HepG2 (cell line): ENCODE measurements around the gene RGS14. TPM values are rescaled to one million over a fixed set of nuclear protein-coding genes. Genes with fewer than 3 reads are reported as not detected.

Experiments used
- CBFB ChIP-seq: sonication (generic); formaldehyde crosslinking; IDR thresholded peaks from 2 replicates; pipeline ENCODE4 v1.4.0; 2020; ENCODE audit warnings: missing genetic modification reagents
- FOXJ3 ChIP-seq: sonication (generic); formaldehyde crosslinking; IDR thresholded peaks from 2 replicates; pipeline ENCODE4 v1.4.0; 2020; ENCODE audit warnings: missing genetic modification reagents, mild to moderate bottlenecking, borderline replicate concordance
- HOXA3 ChIP-seq: sonication (generic); formaldehyde crosslinking; IDR thresholded peaks from 2 replicates; pipeline ENCODE4 v1.5.0; 2020; ENCODE audit warnings: missing genetic modification reagents
- MBD4 ChIP-seq: IDR thresholded peaks from 2 replicates; pipeline ENCODE4 v1.6.1; 2012; ENCODE audit warnings: low read length, inconsistent platforms, borderline replicate concordance
- MXI1 ChIP-seq: IDR thresholded peaks from 3 replicates; pipeline ENCODE4 v1.6.1; 2012; ENCODE audit warnings: low read depth, low read length, inconsistent platforms, borderline replicate concordance
- MZF1 ChIP-seq: sonication (generic); formaldehyde crosslinking; IDR thresholded peaks from 2 replicates; pipeline ENCODE4 v1.8.1; 2023; ENCODE audit warnings: mild to moderate bottlenecking, missing genetic modification reagents, borderline replicate concordance
- RXRA ChIP-seq: sonication (generic); formaldehyde crosslinking; IDR thresholded peaks from 2 replicates; pipeline ENCODE4 v1.5.1; 2020; ENCODE audit warnings: missing genetic modification reagents
- ZFP41 ChIP-seq: sonication (generic); formaldehyde crosslinking; IDR thresholded peaks from 2 replicates; pipeline ENCODE4 v1.4.0; 2020; ENCODE audit warnings: mild to moderate bottlenecking, missing genetic modification reagents, borderline replicate concordance
- ZKSCAN1 ChIP-seq: fragments of 150-350 bp; IDR thresholded peaks from 2 replicates; pipeline ENCODE4 v1.6.1; 2014; ENCODE audit warnings: low read length
- ZMYM4 ChIP-seq: sonication (generic); formaldehyde crosslinking; IDR thresholded peaks from 2 replicates; pipeline ENCODE4 v1.8.1; 2023; ENCODE audit warnings: mild to moderate bottlenecking, missing genetic modification reagents
- ZNF296 ChIP-seq: sonication (generic); formaldehyde crosslinking; conservative IDR thresholded peaks from 2 replicates; pipeline ENCODE4 v1.5.0; 2020; ENCODE audit warnings: mild to moderate bottlenecking, missing genetic modification reagents
- ZNF3 ChIP-seq: IDR thresholded peaks from 2 replicates; pipeline ENCODE4 v1.7.0; 2017; ENCODE audit warnings: inconsistent platforms
- ZNF343 ChIP-seq: sonication (generic); formaldehyde crosslinking; IDR thresholded peaks from 2 replicates; pipeline ENCODE4 v1.4.0; 2020; ENCODE audit warnings: mild to moderate bottlenecking, missing genetic modification reagents
- ZNF839 ChIP-seq: sonication (generic); formaldehyde crosslinking; IDR thresholded peaks from 2 replicates; pipeline ENCODE4 v1.4.0; 2020; ENCODE audit warnings: missing genetic modification reagents, mild to moderate bottlenecking, borderline replicate concordance
- polyA plus RNA-seq, 8 experiments: library from polyadenylated mRNA; depleted of rRNA in 3 of 8; stranded (reverse) in 7 of 8; unstranded in 1 of 8; fragments of >200 nt; fragmentation: Illumina TruSeq in 4 of 8; extraction: Trizol in 4 of 8; gene quantifications; 2 replicates each; pipeline versions ENCODE4 v1.2.1 to v1.2.3, GENCODE V29; 2011 to 2016; ENCODE audit warnings: low read depth in 4 of 8, missing spikeins in 1 of 8, mixed read lengths in 1 of 8; ENCODE audit not compliant: insufficient read depth in 1 of 8
- total RNA-seq, 5 experiments: library from RNA; depleted of rRNA; stranded (reverse); fragments of >200 nt; fragmentation: Illumina TruSeq; extraction: Trizol; gene quantifications; 2 replicates each; pipeline ENCODE4 v1.2.3, GENCODE V29; 2016; ENCODE audit warnings: low read depth in 1 of 5
- TF ChIP-seq, protein P1 (sequence below): IDR thresholded peaks from 2 replicates; pipeline ENCODE4 v1.6.1; 2016; ENCODE audit warnings: low read depth, missing genetic modification reagents, missing compliant biosample characterization
- TF ChIP-seq, protein P2 (sequence below), 2 experiments: IDR thresholded peaks; 2 replicates each; pipeline ENCODE4 v1.6.1; 2011 to 2012; ENCODE audit warnings: low read length in 2 of 2, borderline replicate concordance in 1 of 2, low read depth in 1 of 2, mild to moderate bottlenecking in 1 of 2, moderate library complexity in 1 of 2
- TF ChIP-seq, protein P3 (sequence below): sonication (generic); formaldehyde crosslinking; IDR thresholded peaks from 2 replicates; pipeline ENCODE4 v1.4.0; 2020; ENCODE audit warnings: missing genetic modification reagents
- TF ChIP-seq, protein P4 (sequence below), 2 experiments: fragments of 450-650 bp in 1 of 2; sonication (generic) in 1 of 2; formaldehyde crosslinking; IDR thresholded peaks; 2 replicates each; pipeline versions ENCODE4 v1.5.0 to v1.8.0; 2020 to 2022; ENCODE audit warnings: mild to moderate bottlenecking in 1 of 2, missing genetic modification reagents in 1 of 2

The RGS14 gene
- total and polyA plus RNA-seq, 2 of the 13 experiments (the other 11 are each of a cell fraction or from before 2014, with no cell fraction given), result 11.1 to 17.2 TPM

DNA sequence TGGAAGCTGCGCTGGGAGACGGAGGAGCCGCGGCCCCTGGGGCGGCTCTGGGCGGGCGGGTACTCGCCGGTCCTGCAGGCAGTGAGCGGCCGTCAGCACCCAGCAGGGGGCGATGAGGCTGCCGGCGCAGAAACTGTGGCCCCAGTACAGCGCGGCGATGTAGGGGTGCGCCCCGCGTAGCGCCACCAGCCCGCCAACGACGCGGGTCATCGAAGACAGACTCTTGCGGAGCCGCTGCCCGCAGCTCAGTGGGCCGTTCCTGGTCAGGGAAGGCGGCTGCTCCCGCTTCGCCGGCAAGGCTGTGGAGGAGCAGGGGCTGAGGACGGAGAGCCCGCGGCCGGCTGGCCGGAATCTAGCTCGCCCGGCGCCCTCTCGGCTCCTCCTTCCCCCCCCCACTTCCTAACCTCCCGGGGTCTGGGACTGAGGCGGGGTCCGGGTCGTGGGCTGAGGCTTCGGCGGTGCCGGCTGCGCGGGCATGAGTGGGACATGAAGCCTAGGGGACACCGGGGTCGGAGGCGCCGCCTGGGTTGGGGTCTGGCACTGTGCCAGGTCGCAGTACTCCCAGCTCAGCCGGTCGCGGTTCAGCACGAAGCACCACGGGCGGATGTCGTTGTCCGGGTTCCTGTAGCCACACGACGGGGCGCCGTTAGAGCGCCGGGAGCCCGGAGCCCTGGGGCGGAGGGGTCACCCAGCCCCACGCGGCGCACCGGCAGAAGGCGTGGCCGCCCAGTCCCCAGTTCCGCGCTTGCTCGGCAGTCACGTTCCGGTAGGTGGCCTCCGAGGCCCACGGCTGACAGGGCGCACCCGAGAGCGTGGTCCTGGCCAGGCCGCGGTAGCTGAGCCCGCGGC is 46.3 kb downstream of the RGS14 start (continued):
- TF ChIP-seq, protein P1, sequence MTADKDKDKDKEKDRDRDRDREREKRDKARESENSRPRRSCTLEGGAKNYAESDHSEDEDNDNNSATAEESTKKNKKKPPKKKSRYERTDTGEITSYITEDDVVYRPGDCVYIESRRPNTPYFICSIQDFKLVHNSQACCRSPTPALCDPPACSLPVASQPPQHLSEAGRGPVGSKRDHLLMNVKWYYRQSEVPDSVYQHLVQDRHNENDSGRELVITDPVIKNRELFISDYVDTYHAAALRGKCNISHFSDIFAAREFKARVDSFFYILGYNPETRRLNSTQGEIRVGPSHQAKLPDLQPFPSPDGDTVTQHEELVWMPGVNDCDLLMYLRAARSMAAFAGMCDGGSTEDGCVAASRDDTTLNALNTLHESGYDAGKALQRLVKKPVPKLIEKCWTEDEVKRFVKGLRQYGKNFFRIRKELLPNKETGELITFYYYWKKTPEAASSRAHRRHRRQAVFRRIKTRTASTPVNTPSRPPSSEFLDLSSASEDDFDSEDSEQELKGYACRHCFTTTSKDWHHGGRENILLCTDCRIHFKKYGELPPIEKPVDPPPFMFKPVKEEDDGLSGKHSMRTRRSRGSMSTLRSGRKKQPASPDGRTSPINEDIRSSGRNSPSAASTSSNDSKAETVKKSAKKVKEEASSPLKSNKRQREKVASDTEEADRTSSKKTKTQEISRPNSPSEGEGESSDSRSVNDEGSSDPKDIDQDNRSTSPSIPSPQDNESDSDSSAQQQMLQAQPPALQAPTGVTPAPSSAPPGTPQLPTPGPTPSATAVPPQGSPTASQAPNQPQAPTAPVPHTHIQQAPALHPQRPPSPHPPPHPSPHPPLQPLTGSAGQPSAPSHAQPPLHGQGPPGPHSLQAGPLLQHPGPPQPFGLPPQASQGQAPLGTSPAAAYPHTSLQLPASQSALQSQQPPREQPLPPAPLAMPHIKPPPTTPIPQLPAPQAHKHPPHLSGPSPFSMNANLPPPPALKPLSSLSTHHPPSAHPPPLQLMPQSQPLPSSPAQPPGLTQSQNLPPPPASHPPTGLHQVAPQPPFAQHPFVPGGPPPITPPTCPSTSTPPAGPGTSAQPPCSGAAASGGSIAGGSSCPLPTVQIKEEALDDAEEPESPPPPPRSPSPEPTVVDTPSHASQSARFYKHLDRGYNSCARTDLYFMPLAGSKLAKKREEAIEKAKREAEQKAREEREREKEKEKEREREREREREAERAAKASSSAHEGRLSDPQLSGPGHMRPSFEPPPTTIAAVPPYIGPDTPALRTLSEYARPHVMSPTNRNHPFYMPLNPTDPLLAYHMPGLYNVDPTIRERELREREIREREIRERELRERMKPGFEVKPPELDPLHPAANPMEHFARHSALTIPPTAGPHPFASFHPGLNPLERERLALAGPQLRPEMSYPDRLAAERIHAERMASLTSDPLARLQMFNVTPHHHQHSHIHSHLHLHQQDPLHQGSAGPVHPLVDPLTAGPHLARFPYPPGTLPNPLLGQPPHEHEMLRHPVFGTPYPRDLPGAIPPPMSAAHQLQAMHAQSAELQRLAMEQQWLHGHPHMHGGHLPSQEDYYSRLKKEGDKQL, result no peak
- TF ChIP-seq HOXA3 (CRISPR knock-in tag) (peak; percentile 67), MXI1 (peak; percentile 64), CBFB (CRISPR knock-in tag) (no peak), RXRA (CRISPR knock-in tag) (peak; percentile 36; the same call in 1 of the 2 replicates), FOXJ3 (CRISPR knock-in tag) (no peak), ZNF343 (no peak), MZF1 (CRISPR knock-in tag) (no peak), ZMYM4 (CRISPR knock-in tag) (no peak), ZNF3 (CRISPR knock-in tag) (no peak), MBD4 (no peak), ZFP41 (no peak), ZNF839 (CRISPR knock-in tag) (no peak), ZKSCAN1 (no peak), ZNF296 (CRISPR knock-in tag) (no peak)
- TF ChIP-seq, protein P2, sequence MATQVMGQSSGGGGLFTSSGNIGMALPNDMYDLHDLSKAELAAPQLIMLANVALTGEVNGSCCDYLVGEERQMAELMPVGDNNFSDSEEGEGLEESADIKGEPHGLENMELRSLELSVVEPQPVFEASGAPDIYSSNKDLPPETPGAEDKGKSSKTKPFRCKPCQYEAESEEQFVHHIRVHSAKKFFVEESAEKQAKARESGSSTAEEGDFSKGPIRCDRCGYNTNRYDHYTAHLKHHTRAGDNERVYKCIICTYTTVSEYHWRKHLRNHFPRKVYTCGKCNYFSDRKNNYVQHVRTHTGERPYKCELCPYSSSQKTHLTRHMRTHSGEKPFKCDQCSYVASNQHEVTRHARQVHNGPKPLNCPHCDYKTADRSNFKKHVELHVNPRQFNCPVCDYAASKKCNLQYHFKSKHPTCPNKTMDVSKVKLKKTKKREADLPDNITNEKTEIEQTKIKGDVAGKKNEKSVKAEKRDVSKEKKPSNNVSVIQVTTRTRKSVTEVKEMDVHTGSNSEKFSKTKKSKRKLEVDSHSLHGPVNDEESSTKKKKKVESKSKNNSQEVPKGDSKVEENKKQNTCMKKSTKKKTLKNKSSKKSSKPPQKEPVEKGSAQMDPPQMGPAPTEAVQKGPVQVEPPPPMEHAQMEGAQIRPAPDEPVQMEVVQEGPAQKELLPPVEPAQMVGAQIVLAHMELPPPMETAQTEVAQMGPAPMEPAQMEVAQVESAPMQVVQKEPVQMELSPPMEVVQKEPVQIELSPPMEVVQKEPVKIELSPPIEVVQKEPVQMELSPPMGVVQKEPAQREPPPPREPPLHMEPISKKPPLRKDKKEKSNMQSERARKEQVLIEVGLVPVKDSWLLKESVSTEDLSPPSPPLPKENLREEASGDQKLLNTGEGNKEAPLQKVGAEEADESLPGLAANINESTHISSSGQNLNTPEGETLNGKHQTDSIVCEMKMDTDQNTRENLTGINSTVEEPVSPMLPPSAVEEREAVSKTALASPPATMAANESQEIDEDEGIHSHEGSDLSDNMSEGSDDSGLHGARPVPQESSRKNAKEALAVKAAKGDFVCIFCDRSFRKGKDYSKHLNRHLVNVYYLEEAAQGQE (IDR thresholded peaks at IDR 0.05; ENCODE audit: borderline replicate concordance in 1 of 2, low read depth in 1 of 2, low read length in 2 of 2), result no peak
- TF ChIP-seq, protein P3, sequence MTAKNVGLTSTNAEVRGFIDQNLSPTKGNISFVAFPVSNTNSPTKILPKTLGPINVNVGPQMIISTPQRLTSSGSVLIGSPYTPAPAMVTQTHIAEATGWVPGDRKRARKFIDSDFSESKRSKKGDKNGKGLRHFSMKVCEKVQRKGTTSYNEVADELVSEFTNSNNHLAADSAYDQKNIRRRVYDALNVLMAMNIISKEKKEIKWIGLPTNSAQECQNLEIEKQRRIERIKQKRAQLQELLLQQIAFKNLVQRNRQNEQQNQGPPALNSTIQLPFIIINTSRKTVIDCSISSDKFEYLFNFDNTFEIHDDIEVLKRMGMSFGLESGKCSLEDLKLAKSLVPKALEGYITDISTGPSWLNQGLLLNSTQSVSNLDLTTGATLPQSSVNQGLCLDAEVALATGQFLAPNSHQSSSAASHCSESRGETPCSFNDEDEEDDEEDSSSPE (CRISPR knock-in tag), result peak; percentile 38; the same call in 1 of the 2 replicates
- TF ChIP-seq, protein P4, sequence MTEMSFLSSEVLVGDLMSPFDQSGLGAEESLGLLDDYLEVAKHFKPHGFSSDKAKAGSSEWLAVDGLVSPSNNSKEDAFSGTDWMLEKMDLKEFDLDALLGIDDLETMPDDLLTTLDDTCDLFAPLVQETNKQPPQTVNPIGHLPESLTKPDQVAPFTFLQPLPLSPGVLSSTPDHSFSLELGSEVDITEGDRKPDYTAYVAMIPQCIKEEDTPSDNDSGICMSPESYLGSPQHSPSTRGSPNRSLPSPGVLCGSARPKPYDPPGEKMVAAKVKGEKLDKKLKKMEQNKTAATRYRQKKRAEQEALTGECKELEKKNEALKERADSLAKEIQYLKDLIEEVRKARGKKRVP (CRISPR knock-in tag; IDR thresholded peaks at IDR 0.05), result no peak
